H9 (cell line): ENCODE data around the gene CEP112. TPM values are rescaled to one million over a fixed set of nuclear protein-coding genes. Genes with fewer than 3 reads are reported as not detected.

Experiments
- DNase-seq: peaks from one replicate; pipeline ENCODE4 v3.0.0-alpha.2; 2017
- H2AFZ ChIP-seq: one replicate; pipeline ENCODE4 v1.6.1; 2013; ENCODE audit warnings: mild to moderate bottlenecking, low read length, control low read depth, moderate library complexity
- H2AK5ac ChIP-seq: 2 replicates; pipeline ENCODE4 v1.6.1; 2013; ENCODE audit warnings: low read length, control low read depth, mixed read lengths; ENCODE audit not compliant: insufficient read length
- H2BK120ac ChIP-seq: one replicate; pipeline ENCODE4 v1.6.1; 2013; ENCODE audit warnings: low read depth, mild to moderate bottlenecking, low read length, control low read depth, inconsistent platforms; ENCODE audit not compliant: poor library complexity, severe bottlenecking
- H2BK12ac ChIP-seq: 2 replicates; pipeline ENCODE4 v1.6.1; 2013; ENCODE audit warnings: low read length, control low read depth, mixed read lengths, low read depth; ENCODE audit not compliant: insufficient read length
- H2BK15ac ChIP-seq: 2 replicates; pipeline ENCODE4 v1.6.1; 2013; ENCODE audit warnings: low read depth, low read length, control low read depth
- H2BK20ac ChIP-seq: one replicate; pipeline ENCODE4 v1.6.1; 2013; ENCODE audit warnings: low read depth, mild to moderate bottlenecking, low read length, control low read depth, inconsistent platforms; ENCODE audit not compliant: poor library complexity, severe bottlenecking
- H2BK5ac ChIP-seq: 2 replicates; pipeline ENCODE4 v1.6.1; 2013; ENCODE audit warnings: low read length, control low read depth, mixed read lengths; ENCODE audit not compliant: insufficient read length
- H3K14ac ChIP-seq: 2 replicates; pipeline ENCODE4 v1.6.1; 2013; ENCODE audit warnings: low read length, control low read depth; ENCODE audit not compliant: insufficient read depth
- H3K18ac ChIP-seq: 2 replicates; pipeline ENCODE4 v1.6.1; 2013; ENCODE audit warnings: low read depth, mild to moderate bottlenecking, mixed read lengths, low read length, control low read depth; ENCODE audit not compliant: insufficient read length
- H3K23ac ChIP-seq: 2 replicates; pipeline ENCODE4 v1.6.1; 2013; ENCODE audit warnings: low read length, control low read depth, mixed read lengths, low read depth; ENCODE audit not compliant: insufficient read length
- H3K23me2 ChIP-seq: 2 replicates; pipeline ENCODE4 v1.6.1; 2013; ENCODE audit warnings: low read depth, mild to moderate bottlenecking, mixed read lengths, low read length, control low read depth; ENCODE audit not compliant: insufficient read length, poor library complexity, severe bottlenecking
- H3K27ac ChIP-seq: 2 replicates; pipeline ENCODE4 v1.5.1; 2013; ENCODE audit warnings: low read length, control low read depth, mixed read lengths, low read depth; ENCODE audit not compliant: insufficient read length
- H3K27me3 ChIP-seq: 2 replicates; pipeline ENCODE4 v1.6.1; 2013; ENCODE audit warnings: low read length, control low read depth, inconsistent platforms; ENCODE audit not compliant: insufficient read depth
- H3K4ac ChIP-seq: 2 replicates; pipeline ENCODE4 v1.6.1; 2013; ENCODE audit warnings: low read depth, mild to moderate bottlenecking, control low read depth, inconsistent platforms, low read length, moderate library complexity
- H3K4me1 ChIP-seq: 2 replicates; pipeline ENCODE4 v1.6.1; 2013; ENCODE audit warnings: low read length, control low read depth, inconsistent platforms; ENCODE audit not compliant: insufficient read depth
- H3K4me2 ChIP-seq: 2 replicates; pipeline ENCODE4 v1.6.1; 2013; ENCODE audit warnings: low read length, control low read depth, mixed read lengths; ENCODE audit not compliant: insufficient read length, insufficient read depth
- H3K56ac ChIP-seq: 2 replicates; pipeline ENCODE4 v1.6.1; 2013; ENCODE audit warnings: low read depth, mild to moderate bottlenecking, mixed read lengths, low read length, control low read depth; ENCODE audit not compliant: insufficient read length
- H3K79me1 ChIP-seq: 2 replicates; pipeline ENCODE4 v1.6.1; 2013; ENCODE audit warnings: low read depth, mild to moderate bottlenecking, moderate library complexity, low read length, control low read depth, inconsistent platforms; ENCODE audit not compliant: insufficient read depth, poor library complexity, severe bottlenecking
- H3K79me2 ChIP-seq: 2 replicates; pipeline ENCODE4 v1.6.1; 2013; ENCODE audit warnings: low read length, control low read depth, inconsistent platforms; ENCODE audit not compliant: insufficient read depth
- H3K9ac ChIP-seq: 2 replicates; pipeline ENCODE4 v1.6.1; 2013; ENCODE audit warnings: low read length, control low read depth, mixed read lengths; ENCODE audit not compliant: insufficient read length; ENCODE audit errors: extremely low read depth
- H3K9me3 ChIP-seq: one replicate; pipeline ENCODE4 v1.6.1; 2013; ENCODE audit warnings: low read depth, low read length, inconsistent platforms; ENCODE audit not compliant: control insufficient read depth
- H3T11ph ChIP-seq: one replicate; pipeline ENCODE4 v1.6.1; 2013; ENCODE audit warnings: mild to moderate bottlenecking, low read length, control low read depth, inconsistent platforms
- H4K20me1 ChIP-seq: one replicate; pipeline ENCODE4 v1.6.1; 2013; ENCODE audit not compliant: control insufficient read depth, insufficient read length, insufficient read depth
- H4K5ac ChIP-seq: 2 replicates; pipeline ENCODE4 v1.6.1; 2013; ENCODE audit warnings: low read depth, mild to moderate bottlenecking, mixed read lengths, low read length, control low read depth; ENCODE audit not compliant: insufficient read length
- H4K8ac ChIP-seq: replicated peaks from 2 replicates; pipeline ENCODE4 v1.6.1; 2013; ENCODE audit warnings: low read length, control low read depth, mixed read lengths, low read depth; ENCODE audit not compliant: insufficient read length
- H4K91ac ChIP-seq: 2 replicates; pipeline ENCODE4 v1.6.1; 2013; ENCODE audit warnings: low read depth, mild to moderate bottlenecking, moderate library complexity, mixed read lengths, low read length, control low read depth; ENCODE audit not compliant: insufficient read length
- H3K27ac Mint-ChIP-seq, 3 experiments: 2 replicates in 2 of 3; 3 replicates in 1 of 3; pipeline ENCODE4 v1.8.0; 2020 to 2021; ENCODE audit warnings: mixed read lengths in 3 of 3, mild to moderate bottlenecking in 1 of 3, moderate library complexity in 1 of 3
- H3K27me3 Mint-ChIP-seq: 2 replicates; pipeline ENCODE4 v1.8.0; 2021; ENCODE audit warnings: low read depth, mild to moderate bottlenecking, moderate library complexity, mixed read lengths
- H3K36me3 Mint-ChIP-seq, 3 experiments: 2 replicates in 2 of 3; 3 replicates in 1 of 3; pipeline ENCODE4 v1.8.0; 2020 to 2021; ENCODE audit warnings: low read depth in 3 of 3, mixed read lengths in 3 of 3; ENCODE audit not compliant: insufficient read depth in 1 of 3
- H3K4me1 Mint-ChIP-seq, 2 experiments: 2 replicates each; pipeline ENCODE4 v1.8.0; 2020; ENCODE audit warnings: mixed read lengths in 2 of 2
- H3K4me3 Mint-ChIP-seq, 2 experiments: 2 replicates in 1 of 2; 3 replicates in 1 of 2; pipeline ENCODE4 v1.8.0; 2020 to 2021; ENCODE audit warnings: mild to moderate bottlenecking in 2 of 2, mixed read lengths in 2 of 2, moderate library complexity in 1 of 2
- H3K9me3 Mint-ChIP-seq, 2 experiments: 2 replicates in 1 of 2; 3 replicates in 1 of 2; pipeline ENCODE4 v1.8.0; 2020; ENCODE audit warnings: mild to moderate bottlenecking in 2 of 2, mixed read lengths in 2 of 2, moderate library complexity in 1 of 2
- total RNA-seq: library from RNA; stranded (reverse); gene quantifications from 2 replicates; pipeline ENCODE4 v1.2.1, GENCODE V29; 2021
- TF ChIP-seq, protein P1 (sequence below): fragments of 200-600 bp; sonication (generic); conservative IDR thresholded peaks from 3 replicates; pipeline ENCODE4 v1.8.0; 2021; ENCODE audit warnings: antibody characterized with exemption, mild to moderate bottlenecking

CEP112 gene
- total RNA-seq, 1 experiment from 2014 or later = 5.4 TPM

- no peak overlapping the region for H4K91ac ChIP-seq
- H3K4me1 Mint-ChIP-seq = peaks cover 15 to 23% of the 10 kb centered on the region in 2 experiments
These were observed 452.9 kb downstream of the CEP112 start for GRCh38 chr17:65739034-65739433.

More at GRCh38 chr17:65739034-65739433, 452.9 kb downstream of the CEP112 start:
- Histone ChIP-seq H3K18ac (no peak overlapping the region), H3K56ac (no peak overlapping the region), H3K79me1 (no peaks in the 10 kb centered on the region), H4K8ac (no peak overlapping the region), H3K27ac (no peak overlapping the region), H3K14ac (no peak overlapping the region), H4K5ac (no peak overlapping the region), H3K4me2 (no peak overlapping the region), H2BK12ac (no peak overlapping the region), H3K23ac (no peak overlapping the region), H3K9me3 (no peaks in the 10 kb centered on the region), H4K20me1 (no peaks in the 10 kb centered on the region), H2AFZ (no peak overlapping the region), H3K79me2 (no peaks in the 10 kb centered on the region), H2BK5ac (no peak overlapping the region), H2BK20ac (no peak overlapping the region), H2BK15ac (no peak overlapping the region), H3T11ph (no peak overlapping the region), H2AK5ac (no peak overlapping the region), H3K23me2 (no peaks in the 10 kb centered on the region), H3K9ac (no peak overlapping the region), H2BK120ac (no peak overlapping the region), H3K4me1 (peaks cover 2% of the 10 kb centered on the region), H3K27me3 (no peaks in the 10 kb centered on the region; the same call in 1 of the 2 replicates), H3K4ac (no peak overlapping the region)
- peaks cover 2 to 8% of the 10 kb centered on the region in 2 experiments; a peak in 3 of 5 replicates for H3K9me3 Mint-ChIP-seq
- no peak overlapping the region for H3K4me3 Mint-ChIP-seq
- no peak for DNase-seq
- no peak overlapping the region for H3K27ac Mint-ChIP-seq
- H3K36me3 Mint-ChIP-seq = peaks cover 0 to 6% (median 0%) of the 10 kb centered on the region in 3 experiments; a peak in 3 of 7 replicates
- TF ChIP-seq, protein P1, sequence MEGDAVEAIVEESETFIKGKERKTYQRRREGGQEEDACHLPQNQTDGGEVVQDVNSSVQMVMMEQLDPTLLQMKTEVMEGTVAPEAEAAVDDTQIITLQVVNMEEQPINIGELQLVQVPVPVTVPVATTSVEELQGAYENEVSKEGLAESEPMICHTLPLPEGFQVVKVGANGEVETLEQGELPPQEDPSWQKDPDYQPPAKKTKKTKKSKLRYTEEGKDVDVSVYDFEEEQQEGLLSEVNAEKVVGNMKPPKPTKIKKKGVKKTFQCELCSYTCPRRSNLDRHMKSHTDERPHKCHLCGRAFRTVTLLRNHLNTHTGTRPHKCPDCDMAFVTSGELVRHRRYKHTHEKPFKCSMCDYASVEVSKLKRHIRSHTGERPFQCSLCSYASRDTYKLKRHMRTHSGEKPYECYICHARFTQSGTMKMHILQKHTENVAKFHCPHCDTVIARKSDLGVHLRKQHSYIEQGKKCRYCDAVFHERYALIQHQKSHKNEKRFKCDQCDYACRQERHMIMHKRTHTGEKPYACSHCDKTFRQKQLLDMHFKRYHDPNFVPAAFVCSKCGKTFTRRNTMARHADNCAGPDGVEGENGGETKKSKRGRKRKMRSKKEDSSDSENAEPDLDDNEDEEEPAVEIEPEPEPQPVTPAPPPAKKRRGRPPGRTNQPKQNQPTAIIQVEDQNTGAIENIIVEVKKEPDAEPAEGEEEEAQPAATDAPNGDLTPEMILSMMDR = no peak
- H3K27me3 Mint-ChIP-seq = no peaks in the 10 kb centered on the region
